ENCODE results near the gene PSME2.

DNA sequence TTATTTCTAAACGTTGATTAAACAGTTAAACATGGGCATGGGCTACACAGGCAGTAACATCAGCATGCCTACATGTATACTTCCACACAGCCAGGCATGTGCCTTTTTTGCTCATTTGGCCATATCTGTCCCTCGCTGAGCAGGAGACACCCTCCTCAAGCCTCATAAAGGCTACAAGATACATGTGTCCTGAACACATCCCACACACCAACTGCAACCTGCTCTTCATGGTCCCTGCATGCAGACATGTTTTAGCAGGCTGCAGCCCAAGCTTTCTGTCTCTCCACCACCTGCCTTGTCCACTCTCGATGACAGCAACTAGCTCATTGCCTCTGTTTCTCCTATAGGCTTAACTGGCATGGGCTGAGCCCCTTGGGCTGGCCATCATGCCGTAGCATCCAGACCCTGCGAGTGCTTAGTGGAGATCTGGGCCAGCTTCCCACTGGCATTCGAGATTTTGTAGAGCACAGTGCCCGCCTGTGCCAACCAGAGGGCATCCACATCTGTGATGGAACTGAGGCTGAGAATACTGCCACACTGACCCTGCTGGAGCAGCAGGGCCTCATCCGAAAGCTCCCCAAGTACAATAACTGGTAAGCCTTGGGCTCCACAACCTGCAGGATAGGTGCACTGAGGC, 49.7 kb downstream of the PSME2 start:
- TF ChIP-seq, protein P1, sequence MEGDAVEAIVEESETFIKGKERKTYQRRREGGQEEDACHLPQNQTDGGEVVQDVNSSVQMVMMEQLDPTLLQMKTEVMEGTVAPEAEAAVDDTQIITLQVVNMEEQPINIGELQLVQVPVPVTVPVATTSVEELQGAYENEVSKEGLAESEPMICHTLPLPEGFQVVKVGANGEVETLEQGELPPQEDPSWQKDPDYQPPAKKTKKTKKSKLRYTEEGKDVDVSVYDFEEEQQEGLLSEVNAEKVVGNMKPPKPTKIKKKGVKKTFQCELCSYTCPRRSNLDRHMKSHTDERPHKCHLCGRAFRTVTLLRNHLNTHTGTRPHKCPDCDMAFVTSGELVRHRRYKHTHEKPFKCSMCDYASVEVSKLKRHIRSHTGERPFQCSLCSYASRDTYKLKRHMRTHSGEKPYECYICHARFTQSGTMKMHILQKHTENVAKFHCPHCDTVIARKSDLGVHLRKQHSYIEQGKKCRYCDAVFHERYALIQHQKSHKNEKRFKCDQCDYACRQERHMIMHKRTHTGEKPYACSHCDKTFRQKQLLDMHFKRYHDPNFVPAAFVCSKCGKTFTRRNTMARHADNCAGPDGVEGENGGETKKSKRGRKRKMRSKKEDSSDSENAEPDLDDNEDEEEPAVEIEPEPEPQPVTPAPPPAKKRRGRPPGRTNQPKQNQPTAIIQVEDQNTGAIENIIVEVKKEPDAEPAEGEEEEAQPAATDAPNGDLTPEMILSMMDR (IDR thresholded peaks at IDR 0.05; ENCODE audit: poor library complexity, severe bottlenecking): no peak
- no peak for TF ChIP-seq EZH2 (IDR thresholded peaks at IDR 0.05; ENCODE audit: borderline replicate concordance, insufficient read depth, low read length, poor library complexity, severe bottlenecking)
- no peak for TF ChIP-seq POLR2AphosphoS5 (IDR thresholded peaks at IDR 0.05)
- TF ChIP-seq MXI1 (conservative IDR thresholded peaks at IDR 0.05; ENCODE audit: poor library complexity, severe bottlenecking): no peak
- TF ChIP-seq RAD21 (conservative IDR thresholded peaks at IDR 0.05): no peak
- TF ChIP-seq, protein P2, sequence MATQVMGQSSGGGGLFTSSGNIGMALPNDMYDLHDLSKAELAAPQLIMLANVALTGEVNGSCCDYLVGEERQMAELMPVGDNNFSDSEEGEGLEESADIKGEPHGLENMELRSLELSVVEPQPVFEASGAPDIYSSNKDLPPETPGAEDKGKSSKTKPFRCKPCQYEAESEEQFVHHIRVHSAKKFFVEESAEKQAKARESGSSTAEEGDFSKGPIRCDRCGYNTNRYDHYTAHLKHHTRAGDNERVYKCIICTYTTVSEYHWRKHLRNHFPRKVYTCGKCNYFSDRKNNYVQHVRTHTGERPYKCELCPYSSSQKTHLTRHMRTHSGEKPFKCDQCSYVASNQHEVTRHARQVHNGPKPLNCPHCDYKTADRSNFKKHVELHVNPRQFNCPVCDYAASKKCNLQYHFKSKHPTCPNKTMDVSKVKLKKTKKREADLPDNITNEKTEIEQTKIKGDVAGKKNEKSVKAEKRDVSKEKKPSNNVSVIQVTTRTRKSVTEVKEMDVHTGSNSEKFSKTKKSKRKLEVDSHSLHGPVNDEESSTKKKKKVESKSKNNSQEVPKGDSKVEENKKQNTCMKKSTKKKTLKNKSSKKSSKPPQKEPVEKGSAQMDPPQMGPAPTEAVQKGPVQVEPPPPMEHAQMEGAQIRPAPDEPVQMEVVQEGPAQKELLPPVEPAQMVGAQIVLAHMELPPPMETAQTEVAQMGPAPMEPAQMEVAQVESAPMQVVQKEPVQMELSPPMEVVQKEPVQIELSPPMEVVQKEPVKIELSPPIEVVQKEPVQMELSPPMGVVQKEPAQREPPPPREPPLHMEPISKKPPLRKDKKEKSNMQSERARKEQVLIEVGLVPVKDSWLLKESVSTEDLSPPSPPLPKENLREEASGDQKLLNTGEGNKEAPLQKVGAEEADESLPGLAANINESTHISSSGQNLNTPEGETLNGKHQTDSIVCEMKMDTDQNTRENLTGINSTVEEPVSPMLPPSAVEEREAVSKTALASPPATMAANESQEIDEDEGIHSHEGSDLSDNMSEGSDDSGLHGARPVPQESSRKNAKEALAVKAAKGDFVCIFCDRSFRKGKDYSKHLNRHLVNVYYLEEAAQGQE (IDR thresholded peaks at IDR 0.05; ENCODE audit: borderline replicate concordance): no peak
- no peak for TF ChIP-seq SMC3 (conservative IDR thresholded peaks at IDR 0.05; ENCODE audit: poor library complexity)
- TF ChIP-seq EP300 (conservative IDR thresholded peaks at IDR 0.05; ENCODE audit: poor library complexity, severe bottlenecking): no peak

Measured in neural cell (in vitro differentiated cells).